ENCODE data around the gene SETD4. TPM values are rescaled to one million over a fixed set of nuclear protein-coding genes. Genes with fewer than 3 reads are reported as not detected.

Gene SETD4
- total and polyA plus RNA-seq, 2 donors (not counting 3 experiments of a cell fraction or from before 2014, with no cell fraction given) = 13.0 to 25.1 TPM

GRCh38 chr21:36087362-36088138 is 27.2 kb upstream of the SETD4 start:
- Histone ChIP-seq H3K27me3 (ENCODE audit: control insufficient read depth in 2 of 2, insufficient read depth in 2 of 2, low read length in 2 of 2) (peaks cover 2 to 4% of the 10 kb centered on the region in 2 experiments), H4K20me1 (replicated peaks; ENCODE audit: control insufficient read depth, extremely low read depth, insufficient read depth, low read length) (no peaks in the 10 kb centered on the region), H3K9ac (replicated peaks; ENCODE audit: extremely low read depth, insufficient read depth, low read length) (no peak overlapping the region), H3K27ac (ENCODE audit: insufficient read depth, low read depth, low read length) (no peak overlapping the region), H3K9me1 (replicated peaks; ENCODE audit: control insufficient read depth, extremely low read depth, insufficient read depth, low read length) (no peaks in the 10 kb centered on the region), H2AFZ (ENCODE audit: low read depth, low read length) (no peak overlapping the region), H3K4me2 (ENCODE audit: insufficient read depth, low read length) (no peak overlapping the region), H3K9me3 (replicated peaks; ENCODE audit: control insufficient read depth, insufficient read depth, low read length) (no peaks in the 10 kb centered on the region), H3K79me2 (ENCODE audit: control insufficient read depth, insufficient read depth, low read length) (no peaks in the 10 kb centered on the region), H3K4me3 (replicated peaks in 1 of 3; ENCODE audit: insufficient read depth in 1 of 3, low read depth in 1 of 3, low read length in 3 of 3) (no peak overlapping the region), H3K4me1 (ENCODE audit: control insufficient read depth, extremely low read depth, insufficient read depth, low read length) (no peaks in the 10 kb centered on the region), H3K36me3 (ENCODE audit: control insufficient read depth in 2 of 2, extremely low read depth in 1 of 2, insufficient read depth in 2 of 2, low read length in 2 of 2) (no peaks in the 10 kb centered on the region)
- dilution Hi-C loops (cut with MboI; ENCODE audit: extremely low pct_ligation_motif_present, low sequenced_read_pairs) = no loop called here
- intact Hi-C loops (cut with micrococcal nuclease) = no loop called here
- FAIRE-seq (no peak), DNase-seq (ENCODE audit: low read depth, low spot score) (no peak)
- ChIA-PET CTCF (interaction anchor here (0.6 to 1.5 kb wide), 3 partner anchors 9 to 17 kb away, joined by 3 to 7 read pairs (median 3); no protein-coding TSS in a partner anchor), POLR2A (no interaction called here)
- BruUV-seq (replicated peaks) = no TSS peak
- no peak for TF ChIP-seq EZH2 (IDR thresholded peaks at IDR 0.05; ENCODE audit: borderline replicate concordance, low read depth, low read length, severe bottlenecking)
- TF ChIP-seq POLR2AphosphoS5 (IDR thresholded peaks at IDR 0.05; ENCODE audit: insufficient read depth, low read depth, low read length) = no peak
- TF ChIP-seq GATA2 (IDR thresholded peaks at IDR 0.05; ENCODE audit: insufficient read depth, insufficient read length, low read depth, low read length) = no peak
- TF ChIP-seq JUN (IDR thresholded peaks at IDR 0.05; ENCODE audit: borderline replicate concordance, insufficient read depth, insufficient read length, low read depth) = no peak
- TF ChIP-seq CTCF (IDR thresholded peaks at IDR 0.05; ENCODE audit: extremely low read depth in 1 of 2, insufficient read depth in 1 of 2, low read depth in 1 of 2, low read length in 2 of 2) = no peak
- no peak for TF ChIP-seq FOS (IDR thresholded peaks at IDR 0.05; ENCODE audit: borderline replicate concordance, insufficient read depth, low read length)
- no peak for TF ChIP-seq MYC (IDR thresholded peaks at IDR 0.05; ENCODE audit: low read depth, low read length)
- TF ChIP-seq MAX (IDR thresholded peaks at IDR 0.05; ENCODE audit: insufficient read depth, insufficient read length) = no peak
- TF ChIP-seq POLR2A (IDR thresholded peaks at IDR 0.05; ENCODE audit: low read depth, low read length) = no peak

All from endothelial cell of umbilical vein (primary cell).